Right hindlimb (tissue), 1 donor: ENCODE data around the gene NEDD9.

Experiments
- DNase-seq: peaks from one replicate; pipeline ENCODE4 v3.0.0-alpha.2; 2018

Gene NEDD9

DNA sequence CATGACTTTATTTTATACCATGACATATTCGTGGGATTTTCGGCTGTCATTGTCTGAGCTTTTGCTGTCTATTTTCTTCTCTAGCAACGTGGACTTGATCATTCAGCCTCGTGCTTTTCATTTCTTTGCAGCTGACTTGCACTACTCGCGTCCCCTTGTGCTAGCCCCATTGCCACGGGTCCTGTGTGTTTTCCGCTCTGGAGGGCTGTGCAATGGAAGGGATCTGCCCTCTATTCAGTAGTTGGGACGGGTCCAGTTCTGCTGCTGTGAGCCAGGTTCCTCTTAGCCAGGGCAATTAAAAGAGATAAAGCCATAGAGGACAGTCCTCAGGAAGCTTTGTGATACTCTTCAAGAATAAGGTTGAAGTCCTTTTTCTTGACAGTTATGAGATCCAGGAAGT lies 17.6 kb downstream of the NEDD9 start:
- DNase-seq, result no peak

DNA sequence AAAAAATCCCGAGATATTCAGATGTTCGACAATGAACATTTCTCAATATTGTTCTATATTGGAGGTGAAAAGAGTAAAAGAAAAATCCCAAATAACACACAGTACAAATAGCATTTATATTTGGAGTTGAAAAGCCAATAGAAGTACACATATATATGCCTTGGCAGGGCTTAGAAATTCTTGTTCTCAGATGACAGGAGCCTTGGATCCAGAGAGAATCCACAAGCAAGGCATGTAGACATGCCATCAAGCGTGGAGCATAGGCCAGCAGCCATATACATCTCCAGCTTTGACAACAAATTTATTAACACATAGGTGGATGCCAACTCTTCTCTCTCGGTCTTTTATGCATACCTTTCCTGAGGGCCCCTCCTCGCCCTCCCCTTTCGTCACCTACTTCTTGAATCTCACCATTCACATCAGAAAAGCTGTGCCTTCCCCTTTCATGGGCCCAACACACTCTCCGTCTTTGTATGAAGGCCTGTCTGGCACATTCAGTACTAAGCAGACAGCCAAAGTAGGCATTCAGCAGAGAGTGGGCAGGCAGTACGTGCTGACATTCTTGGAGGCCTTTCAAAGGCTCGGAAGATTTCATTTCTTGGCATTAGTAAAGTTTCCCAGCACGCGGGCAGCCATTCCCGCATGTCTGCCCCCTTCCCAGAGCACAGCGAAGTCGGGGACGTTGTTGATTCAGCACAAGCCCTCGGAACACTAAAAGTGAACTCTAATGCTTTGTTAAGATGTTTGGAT lies 18.2 kb downstream of the NEDD9 start:
- DNase-seq, result peak; percentile 62

DNA sequence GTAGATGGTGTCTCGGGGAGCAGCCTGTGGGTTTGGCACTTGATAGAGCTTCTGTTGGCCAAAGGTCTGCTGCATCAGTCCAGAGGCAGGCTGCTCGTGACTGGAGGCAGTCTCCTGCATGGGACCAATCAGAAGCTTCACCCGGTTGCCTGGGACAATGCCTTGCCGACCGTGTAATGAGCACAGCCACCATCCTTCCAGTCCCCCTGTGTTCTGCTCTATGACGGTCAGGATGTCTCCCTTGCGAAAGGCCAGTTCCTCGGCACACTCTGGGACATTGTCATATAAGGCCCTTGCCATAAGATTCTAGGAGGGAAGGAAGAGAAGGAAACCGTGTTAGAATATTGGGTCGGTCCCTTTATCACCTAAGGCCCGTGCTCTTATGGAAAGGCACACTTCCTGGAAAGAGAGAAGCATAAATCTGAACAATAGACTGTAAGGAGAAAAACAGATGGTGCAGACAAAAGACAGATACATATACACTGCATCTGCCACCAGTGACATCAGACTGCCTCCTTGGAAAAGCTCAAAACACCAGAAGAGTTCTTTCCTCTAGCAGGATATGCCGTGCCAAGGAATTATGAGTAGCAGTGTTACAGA lies 18.9 kb downstream of the NEDD9 start:
- peak; percentile 72 for DNase-seq

DNA sequence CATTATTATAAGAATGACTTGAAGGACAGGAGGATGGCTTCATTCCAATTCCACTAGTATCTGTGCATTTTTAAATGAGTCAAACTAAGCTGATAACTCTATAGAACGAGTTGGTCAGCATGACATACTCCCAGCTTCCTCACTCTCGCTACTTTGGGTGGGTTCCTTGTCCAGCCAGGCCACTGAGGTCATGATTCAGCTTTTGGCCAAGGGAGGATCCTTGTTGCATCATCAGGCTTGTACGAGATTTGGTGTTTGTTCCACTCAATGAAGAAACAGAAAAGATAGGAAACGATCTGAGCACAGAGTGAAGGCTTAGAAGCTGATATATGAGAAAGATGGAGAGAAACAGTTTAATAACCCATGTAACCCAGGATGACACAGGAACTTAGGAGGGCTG lies 19.8 kb downstream of the NEDD9 start:
- no peak for DNase-seq

DNA sequence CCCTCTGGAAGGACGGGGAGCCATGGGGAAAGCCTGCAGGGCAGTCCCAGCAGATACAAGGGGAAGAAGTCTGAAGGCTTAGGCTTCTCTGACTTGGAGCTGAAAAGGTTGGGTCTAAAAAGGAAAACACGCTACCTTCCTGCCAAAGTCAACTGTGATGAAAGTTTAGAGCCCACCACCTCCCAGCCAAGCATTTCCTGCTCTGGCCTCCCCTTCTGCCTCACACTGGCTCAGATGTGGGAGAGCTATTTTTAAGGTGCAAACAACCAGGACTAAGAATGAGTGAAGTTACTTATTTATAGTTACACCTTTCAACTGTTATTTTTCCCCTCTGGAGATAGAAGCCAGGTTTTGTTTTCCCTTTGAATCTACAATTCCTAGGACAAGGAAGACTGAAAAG lies 21.2 kb downstream of the NEDD9 start:
- no peak for DNase-seq

DNA sequence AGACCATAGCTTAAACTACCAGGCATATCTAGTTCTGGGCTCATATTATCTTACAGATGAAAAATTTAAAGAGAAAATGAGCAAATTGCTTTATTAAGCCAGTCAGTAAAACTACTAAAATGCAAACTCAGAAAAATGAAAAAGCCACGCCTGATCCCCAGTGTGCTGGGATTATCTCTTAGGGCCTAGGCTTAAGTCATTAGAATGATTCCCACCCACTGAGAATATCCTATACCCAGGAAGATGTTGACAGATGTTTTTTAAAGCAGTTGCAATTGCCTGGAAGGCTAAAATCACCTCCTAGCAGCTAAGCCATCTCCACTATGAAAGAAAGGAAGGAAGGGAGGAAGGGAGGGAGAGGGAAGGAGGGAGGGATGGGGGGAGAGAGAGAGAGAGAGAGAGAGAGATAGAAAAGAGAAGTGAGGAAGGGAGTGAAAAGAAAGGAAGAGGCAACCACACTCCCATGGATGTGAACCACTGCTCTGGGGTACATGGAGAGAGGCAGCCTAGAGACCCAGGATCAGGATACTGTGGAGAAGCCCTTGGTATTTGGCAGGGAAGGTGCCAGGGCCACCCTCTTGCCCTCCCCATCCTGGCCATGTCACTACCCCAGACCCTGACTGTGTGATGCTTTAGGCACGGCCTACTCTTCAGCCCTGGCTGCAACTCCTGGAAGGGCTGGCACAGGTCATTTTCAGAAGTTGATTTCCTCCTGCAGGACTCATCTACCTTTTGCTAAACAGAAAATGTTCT lies 21.9 kb downstream of the NEDD9 start:
- DNase-seq, result no peak

DNA sequence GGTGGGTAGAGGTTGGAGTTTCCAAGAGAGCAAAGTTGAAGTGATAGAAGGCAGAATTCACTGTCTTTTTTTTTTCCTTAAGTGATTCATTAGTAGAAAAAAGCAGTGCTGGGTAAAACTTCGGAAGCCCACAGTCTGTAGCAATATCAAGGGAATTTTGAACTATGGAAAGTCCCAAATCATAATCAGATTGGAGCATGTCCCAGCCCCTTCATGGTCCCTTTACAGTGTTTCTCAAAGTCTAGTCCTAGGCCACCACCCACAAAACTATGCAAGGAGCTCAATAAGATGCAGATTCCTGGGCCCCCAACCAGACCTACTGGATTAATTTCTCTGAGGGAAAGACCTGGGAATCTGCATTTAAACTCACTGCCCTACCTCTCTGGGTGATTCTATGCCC lies 22.6 kb downstream of the NEDD9 start:
- DNase-seq, result no peak

DNA sequence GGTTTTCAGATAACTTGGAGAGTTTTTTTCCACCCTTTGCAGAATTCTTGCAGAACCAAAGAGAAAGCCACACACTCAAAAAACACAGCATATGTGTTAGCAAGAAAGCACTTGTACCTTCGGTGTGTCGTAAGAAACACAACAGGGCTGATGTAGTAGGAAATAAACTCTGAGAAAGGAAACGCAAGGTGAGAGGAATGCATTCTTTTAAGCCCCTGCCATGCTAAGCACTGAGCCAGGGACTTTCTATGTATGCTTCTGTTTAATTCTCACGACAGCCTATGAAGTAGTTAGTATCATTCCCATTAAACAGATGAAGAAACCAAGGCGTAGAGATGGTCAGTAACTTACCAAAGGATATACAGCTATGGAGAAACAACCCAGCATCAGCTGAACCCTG lies 23.1 kb downstream of the NEDD9 start:
- no peak for DNase-seq

DNA sequence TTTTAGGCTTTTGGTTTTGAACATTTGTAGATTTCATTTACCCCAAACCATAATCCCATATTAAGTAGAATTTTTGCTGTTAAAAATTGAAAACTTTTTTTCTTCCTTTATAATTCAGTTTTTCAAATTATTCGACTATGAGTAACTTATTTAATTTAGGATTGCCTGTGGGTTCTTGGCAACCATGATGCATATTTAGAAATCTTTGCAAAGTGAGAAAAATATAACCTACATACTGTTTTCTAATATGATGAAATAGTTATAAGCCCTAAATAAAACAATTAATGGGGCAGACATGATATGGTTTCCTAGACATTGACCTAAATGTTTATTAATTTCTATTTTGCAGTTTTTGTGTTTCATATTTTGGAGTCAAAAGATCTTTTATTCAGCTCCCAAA lies 23.6 kb downstream of the NEDD9 start:
- no peak for DNase-seq

DNA sequence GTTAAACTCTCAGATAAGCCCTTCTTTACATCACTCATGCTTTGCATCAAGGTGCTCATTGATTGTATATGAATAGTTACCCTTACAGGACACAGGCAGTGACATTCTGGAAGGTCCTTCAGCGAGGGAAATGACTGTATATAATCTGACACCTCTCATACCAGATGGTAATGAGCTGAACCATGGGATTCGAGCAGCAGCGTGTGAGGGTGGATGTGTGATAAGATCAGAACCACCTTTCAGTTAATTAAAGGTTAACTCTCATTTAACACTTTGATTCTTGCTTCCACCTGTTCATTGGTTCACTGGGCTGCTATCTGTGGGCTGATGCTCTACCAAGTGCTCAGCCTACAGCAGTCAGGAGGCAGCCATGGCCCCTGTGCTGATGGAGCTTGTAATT lies 24.2 kb downstream of the NEDD9 start:
- no peak for DNase-seq

DNA sequence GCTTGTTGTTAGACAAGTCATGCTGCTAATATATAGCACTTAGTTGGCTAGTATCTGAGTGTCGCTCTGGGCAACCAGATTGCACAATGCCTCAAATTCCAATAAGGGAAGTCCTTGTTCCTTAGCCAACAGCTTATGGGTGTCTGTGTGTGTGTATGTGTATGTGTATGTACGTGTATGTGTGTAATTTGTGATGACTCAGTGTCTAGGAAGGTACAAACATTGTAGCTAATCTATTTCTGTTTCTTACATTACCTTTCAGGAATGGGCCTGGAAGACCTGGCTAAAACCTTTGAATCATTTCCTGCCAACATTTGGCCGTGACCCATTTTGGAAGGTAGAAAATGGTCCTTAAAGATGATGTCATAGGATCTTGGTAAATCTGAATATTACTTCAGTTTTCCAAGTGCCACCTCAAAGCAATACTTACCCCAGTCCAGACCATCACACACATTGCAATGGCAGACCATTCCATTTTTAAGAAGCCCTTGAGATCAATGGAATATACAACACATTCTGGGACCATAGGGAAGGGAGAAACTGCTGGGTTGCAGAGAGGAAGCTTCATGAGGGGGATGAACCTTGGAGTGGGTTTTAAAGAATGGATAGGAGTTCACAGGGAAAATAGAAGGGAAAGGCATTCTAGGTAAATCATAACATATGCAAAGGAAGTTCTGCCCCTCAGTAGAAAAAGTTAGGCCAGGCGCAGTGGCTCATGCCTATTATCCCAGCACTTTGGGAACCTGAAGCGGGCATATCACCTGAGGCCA lies 25.1 kb downstream of the NEDD9 start:
- peak; percentile 70 for DNase-seq

DNA sequence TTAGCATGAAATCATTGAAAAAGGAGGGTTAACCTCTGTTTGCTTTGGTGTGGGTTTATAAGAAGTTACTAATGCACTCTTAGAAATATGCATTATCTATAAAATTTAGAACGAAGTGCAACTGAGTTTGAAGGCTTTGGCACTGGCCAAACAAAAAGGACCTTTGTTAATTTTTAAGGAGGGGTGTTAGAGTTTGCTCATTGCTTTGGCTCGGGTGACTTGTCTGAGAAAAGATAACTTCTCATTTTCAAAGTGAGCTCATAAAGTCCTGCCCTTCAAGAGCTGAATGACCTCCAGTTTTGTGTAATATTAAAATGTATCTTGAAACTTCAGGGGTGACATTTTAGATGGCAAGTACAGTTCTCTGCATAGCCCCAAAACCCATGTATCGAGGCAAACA lies 25.9 kb downstream of the NEDD9 start:
- DNase-seq, result no peak

DNA sequence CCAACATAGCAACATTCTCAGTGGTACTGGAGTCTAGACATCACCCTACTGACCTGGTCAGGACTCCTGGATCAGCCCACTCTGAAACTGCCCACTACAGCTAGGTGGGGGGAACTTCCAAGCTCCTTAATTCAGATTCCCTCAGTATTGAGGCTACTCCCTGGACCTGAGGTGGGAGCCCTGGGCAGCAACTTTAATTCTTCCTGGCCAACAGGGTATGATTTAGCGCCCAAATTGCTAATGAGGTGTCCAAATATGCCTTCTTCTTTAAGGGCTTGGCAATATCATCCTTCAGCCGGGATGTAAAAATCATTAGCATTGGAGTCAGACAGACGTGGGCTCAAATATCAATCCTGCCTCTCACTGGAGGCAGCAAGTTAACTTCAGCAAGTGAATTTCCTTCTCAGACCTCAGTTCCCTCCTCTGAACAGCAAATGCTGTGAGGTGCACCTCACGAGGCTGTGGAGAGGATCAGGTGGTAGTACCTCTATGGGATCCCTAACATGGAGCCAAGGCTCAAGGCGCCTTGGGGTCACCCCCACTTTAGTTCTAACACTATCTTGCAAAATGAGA lies 27.6 kb downstream of the NEDD9 start:
- no peak for DNase-seq

DNA sequence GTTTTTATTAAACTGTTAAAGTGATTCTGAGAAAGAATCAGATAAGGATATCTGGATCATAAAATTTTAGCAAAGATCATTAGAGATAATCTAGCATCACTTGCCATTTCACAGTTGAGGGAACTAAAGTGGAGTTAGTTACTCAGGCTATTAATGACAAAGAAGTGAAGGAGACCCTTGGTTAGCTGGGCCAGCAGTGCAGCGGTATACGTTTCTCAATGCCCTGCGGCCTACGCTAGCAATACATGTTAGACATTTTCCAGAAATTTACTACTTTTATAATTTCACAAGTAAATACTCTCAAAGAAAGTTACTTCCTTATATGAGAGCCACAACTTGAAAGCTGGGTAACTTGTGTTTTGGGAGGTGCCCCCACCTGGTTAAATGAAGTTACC lies 28.5 kb downstream of the NEDD9 start:
- DNase-seq, result no peak

DNA sequence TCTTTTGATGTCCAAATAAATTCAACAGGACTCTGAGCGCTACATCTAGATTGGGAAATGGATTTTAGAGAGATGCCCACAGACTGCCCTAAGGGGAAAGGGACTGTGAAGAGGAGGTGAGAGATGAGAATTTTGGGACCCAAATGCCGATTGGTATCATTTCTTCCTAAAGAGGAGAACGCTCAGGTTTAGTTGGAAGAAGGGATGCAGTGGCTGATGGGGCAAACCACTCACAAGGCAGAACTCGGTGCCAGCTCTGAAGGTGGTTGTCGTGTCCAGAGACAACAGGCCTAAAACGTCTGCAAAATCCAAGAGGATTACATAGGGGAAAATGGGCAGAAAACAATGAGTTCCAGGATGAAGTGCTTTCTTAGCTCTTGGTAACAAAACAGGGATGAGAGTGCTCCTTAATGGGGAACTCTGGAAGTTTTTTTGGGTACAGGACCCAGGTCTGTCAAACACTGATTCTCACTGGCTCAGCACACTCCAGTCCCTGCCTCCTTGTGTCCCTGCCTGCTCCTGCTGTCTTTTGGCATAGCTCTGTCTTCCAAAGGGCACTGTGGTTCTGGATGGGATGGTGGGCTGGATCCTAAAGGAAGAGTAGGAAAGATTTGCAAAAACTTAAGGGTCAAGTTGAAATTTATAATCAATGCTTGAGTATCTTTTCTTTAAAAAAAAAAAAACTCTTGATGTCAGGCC lies 29.0 kb downstream of the NEDD9 start:
- no peak for DNase-seq

DNA sequence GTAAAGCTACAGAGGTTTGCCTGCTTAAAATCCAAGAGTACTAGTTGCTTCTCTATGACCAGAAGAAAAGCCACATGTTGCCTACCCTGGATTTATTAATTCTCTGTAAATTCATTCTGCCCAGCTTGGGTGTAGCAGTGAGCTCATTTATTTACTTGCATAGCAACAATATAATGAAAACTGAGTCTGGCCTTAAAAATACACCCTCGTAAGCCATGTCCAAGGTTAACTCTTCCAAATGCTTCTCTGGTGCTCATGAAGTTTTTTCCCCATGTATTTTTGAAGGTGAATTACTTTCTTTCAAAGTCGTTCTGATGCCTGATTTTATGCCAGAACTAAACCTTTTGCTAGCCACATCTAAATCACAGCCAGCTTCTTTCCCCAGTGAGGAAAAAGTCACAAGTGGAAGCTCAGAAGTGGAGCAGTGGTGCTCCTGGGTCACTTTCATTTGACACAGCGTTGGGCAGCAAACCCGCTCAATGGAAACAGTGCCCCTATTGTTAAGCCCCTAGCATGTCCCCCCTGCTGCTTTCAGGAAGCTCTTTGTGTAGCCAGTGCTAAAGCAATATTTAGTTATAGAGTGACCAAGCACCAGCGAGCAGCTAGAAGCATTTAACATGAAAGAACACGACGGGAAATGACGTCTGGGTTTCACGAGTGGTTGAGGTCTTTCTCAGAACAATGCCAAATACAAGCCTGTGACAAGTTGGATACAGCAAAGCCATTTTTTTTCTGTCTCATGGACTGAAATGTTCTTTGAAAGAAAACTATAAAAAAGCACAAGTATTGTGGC lies 29.8 kb downstream of the NEDD9 start:
- DNase-seq, result no peak

DNA sequence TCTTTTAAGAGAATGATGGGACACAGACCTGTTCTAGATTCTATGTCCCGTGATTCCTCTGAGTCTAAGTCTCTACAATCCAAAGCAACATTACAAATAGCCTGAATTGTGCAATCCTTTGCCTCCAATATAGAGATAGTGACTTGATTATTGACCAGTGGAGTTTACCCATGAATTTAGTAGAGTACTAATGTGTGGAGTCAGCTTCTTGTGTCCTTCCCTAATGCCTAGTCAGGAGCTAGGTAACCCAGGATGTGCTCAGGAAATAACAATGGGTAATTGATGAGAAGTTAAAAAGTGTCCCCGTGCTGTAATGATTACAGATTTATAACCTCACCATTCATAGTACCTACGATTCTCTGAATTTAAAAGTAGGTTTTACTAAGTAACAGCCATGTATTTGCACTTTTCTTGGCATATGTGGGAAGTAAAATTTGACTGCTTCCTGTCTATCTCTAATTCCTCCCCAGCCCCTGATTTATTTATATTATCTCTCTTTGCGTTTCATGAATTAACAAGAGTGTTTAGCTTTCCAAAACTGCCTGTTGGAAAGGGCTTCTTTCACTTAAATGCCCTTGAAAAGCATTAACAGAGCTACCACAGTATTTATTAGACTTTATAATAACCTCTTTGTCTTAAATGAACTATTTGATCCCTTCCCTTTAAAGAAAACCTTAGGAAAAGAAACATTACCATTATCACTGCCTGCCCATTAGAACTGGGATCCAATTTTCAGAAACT lies 30.5 kb downstream of the NEDD9 start:
- DNase-seq, result no peak

DNA sequence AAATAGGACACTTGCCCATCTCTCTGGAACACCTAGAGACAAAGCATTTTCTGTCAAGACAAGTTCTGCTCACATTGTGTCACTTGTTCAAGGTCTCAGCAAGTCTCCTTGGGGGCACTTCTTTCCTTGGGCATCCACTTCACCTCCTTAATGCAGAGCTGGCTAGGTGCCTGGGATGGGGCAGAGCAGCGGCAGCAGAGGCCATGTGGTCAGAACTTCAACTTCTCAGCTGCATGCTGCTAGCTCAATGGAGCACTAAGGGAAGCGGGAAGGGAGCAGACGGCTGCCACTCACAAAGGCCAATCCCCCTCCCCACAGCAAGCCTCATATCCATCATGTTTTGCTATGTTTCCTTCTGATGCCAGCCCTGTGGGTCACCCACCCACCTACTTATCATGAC lies 31.5 kb downstream of the NEDD9 start:
- DNase-seq, result no peak

DNA sequence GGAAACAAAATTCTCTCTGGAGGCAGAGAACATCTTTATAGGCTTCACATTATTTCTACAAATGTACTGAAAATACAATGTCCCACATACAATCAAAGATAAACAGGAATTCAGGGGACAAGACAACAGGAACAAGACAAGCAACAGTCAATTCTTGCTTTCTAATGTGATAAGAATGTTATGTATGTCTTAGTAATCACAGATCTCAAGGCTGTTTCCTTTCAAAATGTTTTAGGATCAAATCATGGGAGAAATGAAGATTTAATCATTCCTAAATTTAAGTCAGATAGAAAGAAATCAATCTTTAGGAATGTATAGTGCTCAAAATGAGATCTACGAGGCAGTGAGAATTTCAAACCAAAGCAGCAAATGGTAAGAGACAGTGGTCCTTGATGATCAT lies 32.1 kb downstream of the NEDD9 start:
- DNase-seq, result no peak

DNA sequence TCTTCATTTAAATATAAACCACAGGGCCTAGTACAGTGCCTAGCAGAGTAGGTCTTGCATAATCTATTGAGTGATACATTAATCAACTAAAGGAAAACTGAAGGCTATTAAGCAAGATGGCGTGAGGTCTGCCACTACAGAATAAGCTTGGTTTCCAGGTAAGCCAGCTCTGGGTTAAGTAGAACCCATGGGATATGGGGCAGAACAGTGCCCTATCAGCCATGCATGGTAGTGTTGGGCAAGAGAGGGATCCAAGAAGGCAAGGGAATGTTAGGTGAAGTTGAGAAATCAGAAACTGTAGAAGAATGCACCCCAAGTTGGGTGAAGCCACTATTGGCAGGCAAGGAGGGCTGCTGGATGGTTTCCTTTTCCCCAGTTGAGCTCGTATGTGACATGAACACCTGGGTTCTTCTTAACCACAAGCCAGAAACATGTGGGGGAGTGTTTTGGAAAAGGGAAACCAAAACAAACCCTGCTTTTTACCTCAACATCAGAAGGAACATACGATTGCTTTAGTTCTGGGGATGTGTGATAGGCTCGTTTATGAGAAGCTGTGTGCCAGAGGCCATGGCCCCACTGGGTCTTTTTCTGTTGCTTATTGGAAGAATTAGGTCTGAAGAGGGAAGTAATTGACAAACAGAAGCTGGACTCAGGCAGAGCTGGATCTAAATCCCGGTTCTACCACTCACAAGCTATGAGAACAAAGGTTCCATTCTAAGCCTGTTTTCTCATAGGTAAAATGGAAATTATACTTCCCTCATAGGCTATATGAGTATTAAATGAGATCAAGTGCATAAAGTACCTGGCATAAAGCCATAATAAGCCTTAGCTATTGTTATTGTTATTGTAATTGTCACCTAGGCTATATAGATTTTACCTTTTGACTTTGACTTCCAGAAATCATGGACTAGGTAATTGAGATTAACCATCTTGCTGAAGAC lies 33.5 kb downstream of the NEDD9 start:
- no peak for DNase-seq
